Raji (cell line): ENCODE measurements around the gene MAJIN.

Experiments
- POLR2A ChIP-seq: IDR thresholded peaks from 2 replicates; pipeline ENCODE4 v1.6.1; 2011; ENCODE audit warnings: low read depth, low read length, control low read depth; ENCODE audit not compliant: insufficient read depth

Gene MAJIN

GRCh38 chr11:64951529-64951928 lies 20.4 kb downstream of the MAJIN start:
- TF ChIP-seq POLR2A = no peak

GRCh38 chr11:64947208-64947814 lies 24.6 kb downstream of the MAJIN start:
- no peak for TF ChIP-seq POLR2A

DNA sequence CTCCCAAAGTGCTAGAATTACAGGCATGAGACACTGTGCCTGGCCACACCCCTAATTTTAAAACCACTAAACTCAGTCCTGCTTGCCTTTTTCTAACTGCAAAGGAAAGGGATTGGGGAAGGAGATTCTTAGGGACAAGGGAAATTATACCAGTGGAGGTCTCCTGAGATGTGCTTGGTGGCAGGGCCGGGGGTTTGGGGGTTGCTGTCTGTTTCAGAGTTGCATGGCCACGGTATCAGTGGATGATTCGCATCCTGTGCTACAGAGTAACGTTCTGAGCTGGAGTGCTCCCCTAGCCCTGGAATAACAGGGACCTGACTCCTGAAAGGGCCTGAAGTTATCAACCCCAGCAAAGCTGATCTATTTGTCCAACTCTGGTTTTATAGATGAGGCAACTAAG lies 35.4 kb downstream of the MAJIN start:
- TF ChIP-seq POLR2A = no peak

DNA sequence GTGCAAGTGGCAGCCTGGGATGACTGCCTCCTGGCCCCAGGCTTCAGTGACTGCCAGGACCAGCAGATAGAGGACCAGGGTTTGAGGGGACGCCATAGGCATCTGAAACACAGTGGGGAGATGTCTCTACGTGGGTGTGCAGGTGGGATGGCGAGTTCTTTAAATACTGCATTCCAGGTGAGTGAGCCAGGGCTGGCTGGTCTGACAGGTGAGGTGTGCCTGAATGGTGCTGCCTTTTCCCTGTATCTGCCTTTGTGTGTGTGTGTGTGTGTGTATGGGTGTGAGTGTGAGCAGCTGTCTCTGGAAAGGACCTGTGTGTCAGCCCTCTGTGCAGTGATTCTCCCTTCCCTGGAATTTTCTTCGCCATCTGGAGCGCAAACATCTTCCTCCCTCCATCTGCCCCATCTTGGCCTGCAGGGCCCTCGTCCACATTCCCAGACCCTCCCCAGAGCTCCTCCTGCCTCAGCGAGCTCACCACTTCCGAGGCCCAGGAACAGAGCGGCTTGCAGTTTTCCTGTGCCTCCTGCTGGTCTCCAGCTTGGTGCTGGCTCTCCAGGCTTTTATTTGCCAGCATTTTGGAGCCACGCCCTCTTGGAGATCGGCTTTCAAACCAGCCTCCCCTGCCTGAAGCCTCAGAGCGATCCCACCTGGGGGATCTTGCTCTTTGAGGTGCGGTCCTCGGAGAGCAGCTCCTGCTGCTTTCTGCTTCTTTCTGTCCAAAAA lies 36.4 kb downstream of the MAJIN start, which contains the start of gene GPHA2:
Gene GPHA2 (minus strand): TSS at position 535 of the 723 bp plus-strand sequence. CDS start 433 bp downstream, at position 102.
- no peak for TF ChIP-seq POLR2A

DNA sequence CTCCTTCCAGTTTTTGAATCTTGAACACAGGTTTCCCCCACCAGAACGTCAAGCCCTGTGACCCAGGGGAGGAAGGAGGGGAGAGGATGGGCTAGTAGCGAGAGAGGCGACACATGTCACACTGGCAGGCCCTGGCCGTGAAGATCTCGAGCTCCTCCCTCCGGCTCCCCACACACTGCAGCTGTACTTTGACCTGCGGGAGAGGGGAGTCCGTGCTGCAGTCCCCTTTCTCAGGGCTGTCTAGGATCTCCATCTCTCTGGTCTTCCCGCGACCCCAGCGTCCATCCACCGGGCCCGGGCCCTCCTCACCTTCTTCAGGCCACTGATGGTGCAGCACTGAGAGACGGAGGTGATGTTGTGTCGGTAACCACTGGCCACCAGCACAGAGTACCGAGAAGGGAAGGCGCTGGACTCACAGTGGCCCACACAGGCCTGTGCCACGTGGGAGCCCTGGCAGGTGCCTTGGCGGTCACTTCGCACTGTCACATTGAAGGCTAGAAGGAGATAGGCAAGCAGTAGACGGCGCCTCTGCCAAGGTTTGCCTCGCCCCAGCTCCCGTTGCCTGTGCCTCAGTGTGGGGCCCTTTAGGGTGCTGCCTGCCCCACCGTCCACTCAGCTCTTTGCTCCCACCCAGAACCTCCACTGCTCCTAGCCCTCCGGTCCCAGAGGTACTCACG lies 37.1 kb downstream of the MAJIN start:
- TF ChIP-seq POLR2A = no peak

DNA sequence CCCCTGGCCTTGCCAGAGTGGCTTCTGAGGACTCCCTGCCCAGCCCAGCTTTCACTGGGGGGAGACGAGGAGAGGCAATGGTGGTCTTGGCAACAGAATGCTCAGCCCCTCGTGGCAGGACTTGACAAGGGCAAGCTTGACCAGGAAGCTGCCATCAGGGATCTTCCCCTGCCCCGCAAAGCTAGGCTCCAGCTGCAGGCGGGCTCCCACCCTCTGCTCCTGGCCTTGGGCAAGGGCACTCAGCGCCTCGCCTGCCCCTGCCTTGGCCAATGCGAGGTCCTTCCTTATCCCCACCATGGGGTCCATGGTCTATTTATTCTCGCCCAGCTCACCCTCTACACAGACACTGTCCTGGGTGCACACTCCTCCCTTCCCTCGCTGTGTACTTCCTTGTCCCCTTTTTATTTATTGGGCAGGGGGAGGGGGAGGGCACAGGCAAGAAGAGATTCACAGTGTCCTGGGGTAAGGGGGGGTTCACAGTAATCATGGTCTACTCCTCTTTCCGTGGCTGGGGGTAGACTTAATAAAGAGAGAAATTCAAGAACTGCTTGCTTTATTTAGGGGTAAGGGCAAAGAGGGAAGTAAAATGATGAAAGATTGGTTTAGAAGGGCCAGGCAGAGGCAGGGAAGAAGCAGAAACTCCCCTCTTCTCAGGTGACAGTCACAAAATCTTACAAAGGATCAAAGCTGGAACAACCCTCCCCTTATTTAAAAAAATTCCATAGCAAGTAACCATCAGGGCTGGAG lies 37.8 kb downstream of the MAJIN start:
- no peak for TF ChIP-seq POLR2A

GRCh38 chr11:64933213-64933934 lies 38.5 kb downstream of the MAJIN start:
- no peak for TF ChIP-seq POLR2A

GRCh38 chr11:64932324-64932723 lies 39.6 kb downstream of the MAJIN start:
- TF ChIP-seq POLR2A = no peak

GRCh38 chr11:64931290-64931689 lies 40.6 kb downstream of the MAJIN start:
- TF ChIP-seq POLR2A = no peak

GRCh38 chr11:64930340-64930739 lies 41.6 kb downstream of the MAJIN start:
- TF ChIP-seq POLR2A = no peak

DNA sequence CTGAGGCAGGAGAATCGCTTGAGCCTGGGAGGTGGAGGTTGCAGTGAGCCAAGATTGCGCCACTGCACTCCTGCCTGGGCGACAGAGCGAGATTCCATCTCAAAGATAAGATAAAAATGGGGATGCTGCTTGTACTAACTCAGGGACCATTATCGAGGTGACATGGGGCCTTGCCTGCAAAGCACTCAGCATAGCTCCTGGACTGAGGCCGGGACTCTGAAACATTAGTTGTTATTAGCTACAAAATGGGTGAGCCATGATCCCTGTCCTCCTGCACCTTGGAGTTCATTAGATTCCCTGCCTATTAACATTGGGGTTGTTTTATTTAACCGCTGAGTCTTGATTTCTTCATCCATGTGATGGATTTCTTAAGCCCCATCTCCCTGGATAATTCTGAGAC lies 42.3 kb downstream of the MAJIN start:
- TF ChIP-seq POLR2A = no peak

- TF ChIP-seq POLR2A = no peak
Observed at GRCh38 chr11:64928957-64929356, 43.0 kb downstream of the MAJIN start.

DNA sequence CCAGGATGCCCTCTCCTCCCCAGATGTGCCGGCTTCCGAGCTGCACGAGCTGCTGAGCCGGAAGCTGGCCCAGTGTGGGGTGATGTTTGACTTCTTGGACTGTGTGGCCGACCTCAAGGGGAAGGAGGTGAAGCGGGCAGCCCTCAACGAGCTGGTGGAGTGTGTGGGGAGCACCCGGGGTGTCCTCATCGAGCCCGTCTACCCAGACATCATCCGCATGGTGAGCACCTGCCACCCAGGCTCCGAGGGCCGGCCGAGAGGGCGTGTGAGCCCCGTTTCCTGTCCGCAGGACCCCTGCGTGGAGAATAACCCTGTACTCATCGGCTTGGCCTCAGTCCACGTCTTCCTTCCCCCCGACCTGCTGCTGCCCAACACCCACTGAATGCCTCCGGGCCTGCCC lies 45.2 kb downstream of the MAJIN start:
- TF ChIP-seq POLR2A = no peak

DNA sequence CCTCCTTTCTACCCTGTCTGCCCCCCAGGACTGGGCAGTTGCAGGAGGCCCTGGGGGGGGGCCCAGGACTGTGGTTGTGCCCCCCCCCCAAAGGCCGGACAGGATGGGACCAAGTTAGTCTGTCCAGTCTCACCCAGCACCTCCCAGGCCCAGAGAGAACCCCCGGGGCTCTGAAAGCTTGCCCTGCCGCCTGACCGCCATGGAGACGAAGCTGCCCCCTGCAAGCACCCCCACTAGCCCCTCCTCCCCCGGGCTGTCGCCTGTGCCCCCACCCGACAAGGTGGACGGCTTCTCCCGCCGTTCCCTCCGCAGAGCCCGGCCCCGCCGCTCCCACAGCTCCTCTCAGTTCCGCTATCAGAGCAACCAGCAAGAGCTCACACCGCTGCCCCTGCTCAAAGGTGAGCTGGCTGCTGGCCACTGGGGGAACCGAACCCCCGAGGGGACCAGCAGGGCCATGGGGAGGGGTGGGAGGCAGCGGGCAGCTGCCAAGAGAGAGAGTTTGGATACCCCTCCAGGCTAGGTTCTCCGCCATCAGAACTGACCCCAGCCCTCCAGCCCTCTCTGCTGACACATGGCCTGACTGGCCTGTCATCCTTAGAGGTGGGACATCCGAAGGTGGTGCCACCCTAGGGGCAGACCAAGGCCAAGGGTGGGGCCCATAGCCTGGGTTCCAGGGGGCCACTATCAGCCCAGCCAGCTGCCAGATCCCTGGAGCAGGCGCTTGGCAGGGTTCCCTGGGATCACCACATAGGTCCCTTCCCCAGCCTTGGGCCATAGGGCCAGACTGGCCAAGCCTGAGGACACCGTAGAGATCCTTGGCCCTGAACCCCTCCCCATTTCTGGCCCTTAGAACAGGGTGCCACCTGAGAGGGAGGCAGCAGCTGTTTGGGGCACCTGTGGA lies 46.1 kb downstream of the MAJIN start:
- TF ChIP-seq POLR2A = no peak
